DOHH2 (cell line): ENCODE measurements around the gene CREM.

ENCODE experiments used
- H3F3A ChIP-seq: fragments of 200-600 bp; sonication (generic), shearing (Covaris generic); 2 replicates; pipeline ENCODE4 v1.6.0; 2016; ENCODE audit warnings: antibody characterized with exemption, mild to moderate bottlenecking; ENCODE audit not compliant: control insufficient read depth, insufficient read depth
- H3K27ac ChIP-seq: fragments of 200-600 bp; sonication (generic); 2 replicates; pipeline ENCODE4 v1.5.1; 2014; ENCODE audit warnings: low read depth, mild to moderate bottlenecking, low read length, moderate library complexity
- H3K27me3 ChIP-seq: fragments of 200-600 bp; sonication (generic); 2 replicates; pipeline ENCODE4 v1.6.1; 2014; ENCODE audit warnings: mild to moderate bottlenecking, low read length, mixed read lengths; ENCODE audit not compliant: control insufficient read depth
- H3K36me3 ChIP-seq: fragments of 200-600 bp; sonication (generic); 2 replicates; pipeline ENCODE4 v1.6.1; 2014; ENCODE audit warnings: mild to moderate bottlenecking, low read length, moderate library complexity, mixed read lengths; ENCODE audit not compliant: control insufficient read depth
- H3K4me1 ChIP-seq: fragments of 200-600 bp; sonication (generic); 2 replicates; pipeline ENCODE4 v1.6.1; 2014; ENCODE audit warnings: mild to moderate bottlenecking, low read length, mixed read lengths; ENCODE audit not compliant: control insufficient read depth
- H3K4me2 ChIP-seq: fragments of 200-600 bp; sonication (generic); 2 replicates; pipeline ENCODE4 v1.6.0; 2014; ENCODE audit warnings: mild to moderate bottlenecking, low read length, moderate library complexity
- H3K4me3 ChIP-seq: fragments of 200-600 bp; sonication (generic); 2 replicates; pipeline ENCODE4 v1.5.1; 2014; ENCODE audit warnings: mild to moderate bottlenecking, low read length, mixed read lengths
- H3K79me2 ChIP-seq: fragments of 200-600 bp; sonication (generic); 2 replicates; pipeline ENCODE4 v1.6.1; 2014; ENCODE audit warnings: mild to moderate bottlenecking, low read length, mixed read lengths; ENCODE audit not compliant: control insufficient read depth
- H3K9me2 ChIP-seq: fragments of 200-600 bp; sonication (generic); replicated peaks from 2 replicates; pipeline ENCODE4 v1.6.1; 2014; ENCODE audit warnings: mild to moderate bottlenecking, low read length, mixed read lengths; ENCODE audit not compliant: control insufficient read depth
- H3K9me3 ChIP-seq: fragments of 200-600 bp; sonication (generic); 2 replicates; pipeline ENCODE4 v1.6.1; 2014; ENCODE audit warnings: antibody characterized with exemption, low read length, mixed read lengths; ENCODE audit not compliant: control insufficient read depth, insufficient read depth
- H4K20me1 ChIP-seq: fragments of 200-600 bp; sonication (generic); 2 replicates; pipeline ENCODE4 v1.6.0; 2014; ENCODE audit warnings: low read depth, mild to moderate bottlenecking, antibody characterized with exemption, low read length, moderate library complexity; ENCODE audit not compliant: control insufficient read depth, insufficient read depth
- CTCF ChIP-seq: fragments of 200-600 bp; sonication (generic); IDR thresholded peaks from one replicate; pipeline ENCODE4 v1.5.1; 2014; ENCODE audit warnings: antibody characterized with exemption, mild to moderate bottlenecking, low read depth, low read length; ENCODE audit not compliant: poor library complexity, severe bottlenecking
- EZH2phosphoT487 ChIP-seq: fragments of 200-600 bp; sonication (generic); IDR thresholded peaks from 2 replicates; pipeline ENCODE4 v1.6.1; 2017; ENCODE audit warnings: borderline replicate concordance, mild to moderate bottlenecking, antibody characterized with exemption, low read length, moderate library complexity, mixed read lengths

The CREM gene

GRCh38 chr10:35195361-35196306, 69.0 kb downstream of the CREM start:
- Histone ChIP-seq H4K20me1 (no peaks in the 10 kb centered on the region), H3K36me3 (0 out of 2 replicates have a peak, but pooled peaks cover 3% of the 10 kb centered on the region), H3K9me3 (no peaks in the 10 kb centered on the region), H3K79me2 (peaks cover 11% of the 10 kb centered on the region), H3K4me3 (peak overlapping the region; percentile 92), H3F3A (peaks cover 25% of the 10 kb centered on the region), H3K4me1 (peaks cover 35% of the 10 kb centered on the region), H3K27ac (peak overlapping the region; percentile 97), H3K4me2 (peak overlapping the region; percentile 98), H3K27me3 (no peaks in the 10 kb centered on the region), H3K9me2 (no peaks in the 10 kb centered on the region)
- no peak for TF ChIP-seq EZH2phosphoT487
- peak; percentile 80 for TF ChIP-seq CTCF

GRCh38 chr10:35200487-35200886, 73.8 kb downstream of the CREM start:
- TF ChIP-seq EZH2phosphoT487: no peak
- TF ChIP-seq CTCF: no peak
- H4K20me1 ChIP-seq: no peaks in the 10 kb centered on the region

GRCh38 chr10:35201234-35201633, 74.6 kb downstream of the CREM start:
- Histone ChIP-seq H3K36me3 (0 out of 2 replicates have a peak, but pooled peaks cover 2% of the 10 kb centered on the region), H3K9me2 (no peaks in the 10 kb centered on the region), H4K20me1 (no peaks in the 10 kb centered on the region), H3F3A (peaks cover 8% of the 10 kb centered on the region), H3K9me3 (no peaks in the 10 kb centered on the region), H3K79me2 (peaks cover 21% of the 10 kb centered on the region), H3K4me1 (peaks cover 15% of the 10 kb centered on the region), H3K4me3 (no peak overlapping the region), H3K27ac (no peak overlapping the region), H3K4me2 (no peak overlapping the region), H3K27me3 (no peaks in the 10 kb centered on the region)
- TF ChIP-seq EZH2phosphoT487 (no peak), CTCF (no peak)

More at GRCh38 chr10:35200487-35200886, 73.8 kb downstream of the CREM start:
- Histone ChIP-seq H3K4me1 (peaks cover 21% of the 10 kb centered on the region), H3K27ac (no peak overlapping the region), H3K9me3 (no peaks in the 10 kb centered on the region), H3K27me3 (no peaks in the 10 kb centered on the region), H3K4me3 (no peak overlapping the region), H3K79me2 (peaks cover 22% of the 10 kb centered on the region), H3K4me2 (no peak overlapping the region), H3K36me3 (0 out of 2 replicates have a peak, but pooled peaks cover 3% of the 10 kb centered on the region), H3F3A (peaks cover 14% of the 10 kb centered on the region), H3K9me2 (no peaks in the 10 kb centered on the region)
